G401 (cell line): ENCODE results near the gene SESN3. TPM values are rescaled to one million over a fixed set of nuclear protein-coding genes. Genes with fewer than 3 reads are reported as not detected.
"Not testable (repeated sequence)": the region's sequence is repeated elsewhere in the genome, so short reads cannot be mapped to it uniquely, and the experiment has no call there.

Experiments
- DNase-seq: peaks from one replicate; pipeline ENCODE4 v3.0.0-alpha.2; 2015; ENCODE audit warnings: low spot score
- in situ Hi-C: cut with HindIII; loops from 2 replicates; pipeline ENCODE4 v1.10.0; 2016; ENCODE audit warnings: low sequenced_read_pairs, mixed read lengths
- total RNA-seq: library from RNA; depleted of rRNA; stranded (reverse); fragments of >200 nt; shearing (Covaris generic); gene quantifications from 2 replicates; pipeline ENCODE4 v1.2.3, GENCODE V29; 2014

SESN3 gene
- total RNA-seq, 1 experiment from 2014 or later, result 1.1 TPM

GRCh38 chr11:95229199-95229992 lies 1.6 kb downstream of the SESN3 start:
- in situ Hi-C loops, result no loop called here
- peak; percentile 59 for DNase-seq

- DNase-seq, result no peak
- in situ Hi-C loops, result no loop called here
Observed at GRCh38 chr11:95228081-95228749, 2.8 kb downstream of the SESN3 start.

GRCh38 chr11:95227060-95227459 lies 3.9 kb downstream of the SESN3 start:
- DNase-seq, in situ Hi-C loops: not testable (repeated sequence)

- DNase-seq, result no peak
- in situ Hi-C loops, result no loop called here
Observed at GRCh38 chr11:95222817-95223216, 8.2 kb downstream of the SESN3 start.

- in situ Hi-C loops, result no loop called here
- no peak for DNase-seq
Observed at GRCh38 chr11:95219599-95219998, 11.4 kb downstream of the SESN3 start.

GRCh38 chr11:95218149-95218548 lies 12.9 kb downstream of the SESN3 start:
- in situ Hi-C loops, result no loop called here
- DNase-seq, result no peak

GRCh38 chr11:95212609-95213008 lies 18.4 kb downstream of the SESN3 start:
- no peak for DNase-seq
- in situ Hi-C loops, result no loop called here

GRCh38 chr11:95209535-95209934 lies 21.5 kb downstream of the SESN3 start:
- in situ Hi-C loops, DNase-seq: not testable (repeated sequence)

- in situ Hi-C loops, result no loop called here
- DNase-seq, result no peak
Observed at GRCh38 chr11:95200781-95201457, 30.1 kb downstream of the SESN3 start.

- in situ Hi-C loops, result no loop called here
- no peak for DNase-seq
Observed at GRCh38 chr11:95195831-95196230, 35.2 kb downstream of the SESN3 start.

GRCh38 chr11:95193541-95193940 lies 37.5 kb downstream of the SESN3 start:
- DNase-seq, result no peak
- in situ Hi-C loops, result no loop called here

- DNase-seq, result no peak
- in situ Hi-C loops, result no loop called here
Observed at GRCh38 chr11:95192717-95193116, 38.3 kb downstream of the SESN3 start.

- DNase-seq, result no peak
- in situ Hi-C loops, result no loop called here
Observed at GRCh38 chr11:95187723-95188122, 43.3 kb downstream of the SESN3 start.

- in situ Hi-C loops, result no loop called here
- no peak for DNase-seq
Observed at GRCh38 chr11:95182397-95182796, 48.6 kb downstream of the SESN3 start.

- in situ Hi-C loops, result no loop called here
- no peak for DNase-seq
Observed at GRCh38 chr11:95175818-95176380, 55.1 kb downstream of the SESN3 start.

- DNase-seq, result no peak
- in situ Hi-C loops, result no loop called here
Observed at GRCh38 chr11:95170294-95170693, 60.7 kb downstream of the SESN3 start.

- in situ Hi-C loops, result no loop called here
Observed at GRCh38 chr11:95166781-95167180, 64.2 kb downstream of the SESN3 start.

GRCh38 chr11:95165638-95166037 lies 65.4 kb downstream of the SESN3 start:
- DNase-seq, result no peak
- in situ Hi-C loops, result no loop called here

More at GRCh38 chr11:95166781-95167180, 64.2 kb downstream of the SESN3 start:
- no peak for DNase-seq

- DNase-seq, result no peak
- in situ Hi-C loops, result no loop called here
Observed at GRCh38 chr11:95163106-95163505, 67.9 kb downstream of the SESN3 start.

GRCh38 chr11:95161248-95161647 lies 69.8 kb downstream of the SESN3 start:
- no peak for DNase-seq
- in situ Hi-C loops, result no loop called here
